Transverse colon (tissue), 4 donors: ENCODE measurements around the gene KAZN.

Source experiments
- EP300 ChIP-seq: sonication (generic); formaldehyde crosslinking; IDR thresholded peaks from one replicate; pipeline ENCODE4 v1.6.1; 2017; ENCODE audit warnings: antibody characterized with exemption, low read depth
- POLR2A ChIP-seq: fragments of 450-650 bp; IDR thresholded peaks from one replicate; pipeline ENCODE4 v1.6.1; 2016; ENCODE audit warnings: antibody characterized with exemption, mild to moderate bottlenecking, moderate library complexity
- POLR2AphosphoS5 ChIP-seq, 3 donors: sonication (generic); formaldehyde crosslinking; IDR thresholded peaks; one replicate each; pipeline ENCODE4 v1.6.1; 2016; ENCODE audit warnings: antibody characterized with exemption in 3 of 3
- TF ChIP-seq, protein P1 (sequence below), 5 experiments: fragments of 200-600 bp in 3 of 5; fragments of 450-650 bp in 2 of 5; sonication (generic) in 3 of 5; IDR thresholded peaks; 1 replicate in 2 of 5; 2 replicates in 3 of 5; pipeline ENCODE4 v1.5.1; 2016 to 2017; ENCODE audit warnings: antibody characterized with exemption in 5 of 5, inconsistent platforms in 3 of 5, mild to moderate bottlenecking in 2 of 5, moderate library complexity in 1 of 5

DNA sequence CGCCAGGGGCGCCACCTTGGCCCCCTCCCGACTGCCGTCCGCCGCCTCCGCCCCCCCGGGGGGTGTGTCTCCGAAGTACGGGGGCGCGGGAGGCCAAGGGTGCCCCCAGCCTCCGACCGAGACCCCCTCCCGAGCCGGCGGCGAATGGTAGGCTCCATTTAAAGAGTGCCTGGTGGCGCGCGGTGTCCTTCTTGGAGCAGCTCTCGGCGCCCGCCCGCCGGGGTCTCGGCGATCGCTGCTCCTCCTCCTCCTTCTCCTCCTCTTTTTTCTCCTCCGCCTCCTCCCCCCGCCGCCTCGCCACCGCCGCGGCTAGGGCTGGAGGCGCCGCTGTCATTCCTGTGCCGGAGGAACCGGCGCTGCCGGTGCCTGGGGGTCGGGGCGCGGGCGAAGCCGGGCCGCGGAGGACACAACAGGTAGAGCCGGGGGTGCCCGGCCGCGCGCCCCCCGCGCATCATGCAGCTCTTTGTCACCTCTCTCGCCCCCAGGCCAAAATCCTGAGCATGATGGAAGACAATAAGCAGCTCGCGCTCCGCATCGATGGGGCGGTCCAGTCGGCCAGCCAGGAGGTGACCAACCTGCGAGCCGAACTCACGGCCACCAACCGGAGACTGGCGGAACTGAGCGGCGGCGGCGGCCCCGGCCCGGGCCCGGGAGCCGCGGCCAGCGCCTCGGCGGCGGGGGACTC, at the start of gene KAZN:
- no peak for TF ChIP-seq POLR2AphosphoS5 (IDR thresholded peaks at IDR 0.05)
- TF ChIP-seq POLR2A = no peak
- TF ChIP-seq, protein P1, sequence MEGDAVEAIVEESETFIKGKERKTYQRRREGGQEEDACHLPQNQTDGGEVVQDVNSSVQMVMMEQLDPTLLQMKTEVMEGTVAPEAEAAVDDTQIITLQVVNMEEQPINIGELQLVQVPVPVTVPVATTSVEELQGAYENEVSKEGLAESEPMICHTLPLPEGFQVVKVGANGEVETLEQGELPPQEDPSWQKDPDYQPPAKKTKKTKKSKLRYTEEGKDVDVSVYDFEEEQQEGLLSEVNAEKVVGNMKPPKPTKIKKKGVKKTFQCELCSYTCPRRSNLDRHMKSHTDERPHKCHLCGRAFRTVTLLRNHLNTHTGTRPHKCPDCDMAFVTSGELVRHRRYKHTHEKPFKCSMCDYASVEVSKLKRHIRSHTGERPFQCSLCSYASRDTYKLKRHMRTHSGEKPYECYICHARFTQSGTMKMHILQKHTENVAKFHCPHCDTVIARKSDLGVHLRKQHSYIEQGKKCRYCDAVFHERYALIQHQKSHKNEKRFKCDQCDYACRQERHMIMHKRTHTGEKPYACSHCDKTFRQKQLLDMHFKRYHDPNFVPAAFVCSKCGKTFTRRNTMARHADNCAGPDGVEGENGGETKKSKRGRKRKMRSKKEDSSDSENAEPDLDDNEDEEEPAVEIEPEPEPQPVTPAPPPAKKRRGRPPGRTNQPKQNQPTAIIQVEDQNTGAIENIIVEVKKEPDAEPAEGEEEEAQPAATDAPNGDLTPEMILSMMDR (IDR thresholded peaks at IDR 0.05) = peak in 1 of 5 experiments; percentile 4
- no peak for TF ChIP-seq EP300
